HG02870 (cell line): ENCODE measurements around the gene TEX29.

ENCODE experiments used
- ATAC-seq: cut with Tn5 transposase; IDR thresholded peaks from one replicate; pipeline ENCODE4 v1.9.1; 2021; ENCODE audit warnings: mild to moderate bottlenecking, moderate library complexity; ENCODE audit not compliant: unreplicated experiment

Gene TEX29

GRCh38 chr13:111289251-111289650 lies 31.2 kb upstream of the TEX29 start:
- ATAC-seq, result no peak

DNA sequence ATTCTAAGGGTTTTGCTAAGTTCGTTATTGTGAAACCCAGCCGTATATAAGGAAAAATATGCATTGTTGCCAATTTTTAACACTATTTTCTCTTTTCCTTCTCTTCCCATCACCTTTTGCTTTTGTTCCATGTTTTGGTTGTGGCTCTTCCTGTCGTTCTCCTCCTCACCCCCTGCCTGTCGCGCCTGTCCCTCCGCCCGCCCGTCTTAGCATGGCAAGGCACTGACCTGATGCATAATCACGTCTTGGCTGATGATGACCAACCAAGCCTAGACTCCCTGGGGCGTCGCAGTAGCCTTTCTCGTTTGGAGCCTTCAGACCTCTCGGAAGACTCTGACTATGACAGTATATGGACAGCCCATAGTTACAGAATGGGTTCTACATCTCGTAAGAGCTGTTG lies 28.5 kb upstream of the TEX29 start:
- ATAC-seq, result no peak

- ATAC-seq, result no peak
These were observed 27.5 kb upstream of the TEX29 start for GRCh38 chr13:111292710-111293485.

GRCh38 chr13:111295886-111296285 lies 24.6 kb upstream of the TEX29 start:
- no peak for ATAC-seq

GRCh38 chr13:111296417-111296816 lies 24.0 kb upstream of the TEX29 start:
- ATAC-seq, result no peak

DNA sequence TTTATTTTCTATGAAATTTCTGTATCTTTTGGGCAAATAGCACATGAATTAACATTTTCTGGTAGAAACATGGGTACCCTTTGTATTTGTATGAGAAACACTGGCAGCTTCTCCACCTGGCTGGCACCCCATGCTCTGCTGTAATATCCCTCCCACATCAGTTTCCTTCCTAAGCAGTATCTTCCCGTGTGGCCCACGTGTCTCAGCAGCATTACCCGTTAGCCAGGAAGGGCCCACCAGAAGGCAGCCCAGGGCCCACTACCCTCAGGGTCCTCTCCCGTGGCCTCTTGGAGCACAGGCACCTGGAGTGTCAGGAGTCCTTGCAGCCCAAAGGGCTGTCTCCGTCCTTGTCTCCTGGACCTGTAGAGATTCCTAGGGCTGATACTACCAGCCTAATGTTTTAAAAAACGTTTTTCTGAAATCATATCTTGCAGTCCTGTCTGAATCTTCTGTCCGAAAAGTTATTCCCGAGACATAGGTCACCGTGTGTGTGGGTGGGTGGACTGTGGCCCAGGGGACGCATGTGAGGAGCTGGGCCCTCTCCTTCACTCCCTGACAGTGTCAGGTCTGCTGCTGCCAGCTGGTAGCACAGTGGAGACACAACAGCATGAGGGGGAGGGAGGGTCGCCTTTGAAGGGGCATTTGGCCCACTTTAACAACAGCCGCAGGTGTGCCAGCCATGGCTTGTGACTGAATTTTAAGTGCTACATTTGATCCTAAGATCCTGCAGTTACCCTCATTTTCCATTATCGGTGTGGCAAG lies 22.0 kb upstream of the TEX29 start:
- no peak for ATAC-seq

DNA sequence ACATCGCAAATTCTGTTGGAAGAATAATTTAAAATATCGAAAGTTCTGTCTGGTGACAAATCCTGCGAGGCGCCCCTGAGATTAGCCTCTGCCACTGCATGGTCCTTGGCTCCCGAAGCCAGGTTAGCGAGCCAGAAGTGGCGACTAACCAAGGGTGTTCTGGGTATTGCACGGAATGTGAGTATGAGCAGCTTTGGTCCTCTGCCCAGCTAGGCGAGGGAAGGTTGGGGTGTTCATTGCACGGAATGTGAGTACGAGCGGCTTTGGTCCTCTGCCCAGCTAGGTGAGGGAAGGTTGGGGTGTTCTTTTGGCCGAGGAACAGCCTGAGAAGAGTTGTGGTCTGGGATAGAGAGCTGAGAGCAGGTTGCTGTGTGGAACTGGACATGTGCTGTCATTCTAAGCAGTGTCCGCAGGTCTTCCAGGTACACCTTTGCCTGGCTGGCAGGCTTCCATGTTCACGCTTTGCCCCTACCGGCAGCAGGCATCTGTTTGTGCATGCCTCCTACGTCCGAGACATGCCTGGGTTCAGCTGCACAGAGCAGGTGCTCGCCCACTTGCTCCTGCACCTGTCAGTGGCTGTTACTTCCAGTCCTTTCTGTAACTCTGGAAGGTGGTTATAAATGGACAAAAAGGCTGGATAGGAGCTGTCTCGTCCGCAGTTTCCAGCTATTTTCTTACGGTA lies 18.3 kb upstream of the TEX29 start:
- ATAC-seq, result no peak

DNA sequence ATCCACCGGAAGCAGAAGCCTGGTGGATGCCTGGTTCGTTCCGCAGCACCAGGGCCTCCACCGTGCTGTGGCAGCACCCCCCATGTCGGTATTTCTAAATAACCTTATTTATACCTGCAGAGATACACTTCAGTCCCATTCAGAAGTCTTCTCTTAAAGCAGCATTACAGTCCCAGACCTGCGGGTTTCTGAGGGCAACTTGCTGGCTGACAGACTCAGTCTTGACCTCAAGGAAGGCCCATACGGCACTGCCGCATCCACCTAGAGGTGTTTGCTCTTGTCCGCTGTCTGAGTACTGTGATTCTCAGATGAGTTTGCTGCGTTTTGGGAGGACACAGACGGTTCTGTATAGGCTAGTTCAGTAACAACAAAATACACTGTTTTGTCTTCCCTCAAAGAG lies 16.9 kb upstream of the TEX29 start:
- no peak for ATAC-seq

GRCh38 chr13:111304041-111304544 lies 16.3 kb upstream of the TEX29 start:
- peak; percentile 83 for ATAC-seq

GRCh38 chr13:111304603-111305289 lies 15.7 kb upstream of the TEX29 start:
- ATAC-seq, result no peak

- ATAC-seq, result no peak
These were observed 7.4 kb upstream of the TEX29 start for GRCh38 chr13:111312944-111313590.

- ATAC-seq, result no peak
These were observed 6.5 kb upstream of the TEX29 start for GRCh38 chr13:111313911-111314425.

GRCh38 chr13:111314852-111315251 lies 5.6 kb upstream of the TEX29 start:
- ATAC-seq, result no peak

GRCh38 chr13:111315347-111315995 lies 5.0 kb upstream of the TEX29 start:
- ATAC-seq, result no peak

DNA sequence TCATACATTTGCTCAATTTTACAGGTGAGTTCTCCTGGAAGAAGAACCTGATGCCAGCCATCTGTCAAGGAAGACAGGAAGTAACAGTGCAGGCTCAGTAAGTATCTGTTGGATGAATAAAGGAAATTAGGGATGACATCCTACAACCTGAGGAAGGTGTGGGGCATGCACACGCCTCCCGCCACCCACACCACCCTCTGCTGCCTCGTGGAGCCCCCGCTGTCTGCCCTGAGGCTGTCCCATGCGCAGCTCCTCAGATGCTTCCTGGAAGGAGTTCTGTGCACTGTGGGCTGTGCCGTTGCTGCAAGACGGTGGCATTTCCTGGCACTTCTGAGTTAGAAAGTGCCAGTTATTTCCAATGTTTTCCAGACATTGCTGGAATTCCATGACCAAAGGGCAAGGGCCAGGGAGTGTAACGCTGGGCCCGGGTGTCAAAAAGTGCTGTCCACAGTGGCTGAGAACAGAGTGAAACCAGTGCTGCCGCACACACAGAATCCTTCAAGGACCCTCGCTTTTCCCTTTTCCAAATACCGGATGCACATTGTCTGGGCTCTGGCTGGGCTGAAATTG lies 4.2 kb upstream of the TEX29 start:
- no peak for ATAC-seq

DNA sequence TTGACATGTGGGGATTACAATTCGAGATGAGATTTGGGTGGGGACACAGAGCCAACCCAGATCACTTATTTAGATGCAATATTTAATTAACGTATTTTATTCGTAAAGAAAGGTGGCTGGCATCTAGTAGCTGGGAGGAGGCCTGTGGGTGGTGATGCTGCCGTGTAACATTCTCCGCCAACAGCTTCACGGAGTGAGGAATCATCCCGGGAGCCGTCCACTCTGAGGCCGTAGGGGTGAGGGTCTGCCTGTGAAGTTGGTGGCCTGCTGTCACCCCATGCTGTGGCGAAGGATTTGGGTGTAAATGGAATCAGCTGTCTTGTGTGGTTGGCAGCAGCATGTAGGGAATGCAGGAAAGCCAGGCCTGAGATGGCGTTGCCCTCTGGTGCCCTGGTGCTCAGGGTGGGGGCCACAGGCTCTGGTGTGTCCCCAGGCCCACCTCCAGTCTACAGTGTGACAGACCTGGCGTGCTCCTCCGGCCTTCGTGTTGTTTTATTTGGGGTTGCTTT lies 3.3 kb upstream of the TEX29 start:
- ATAC-seq, result no peak

- no peak for ATAC-seq
These were observed 2.7 kb upstream of the TEX29 start for GRCh38 chr13:111317571-111318345.

DNA sequence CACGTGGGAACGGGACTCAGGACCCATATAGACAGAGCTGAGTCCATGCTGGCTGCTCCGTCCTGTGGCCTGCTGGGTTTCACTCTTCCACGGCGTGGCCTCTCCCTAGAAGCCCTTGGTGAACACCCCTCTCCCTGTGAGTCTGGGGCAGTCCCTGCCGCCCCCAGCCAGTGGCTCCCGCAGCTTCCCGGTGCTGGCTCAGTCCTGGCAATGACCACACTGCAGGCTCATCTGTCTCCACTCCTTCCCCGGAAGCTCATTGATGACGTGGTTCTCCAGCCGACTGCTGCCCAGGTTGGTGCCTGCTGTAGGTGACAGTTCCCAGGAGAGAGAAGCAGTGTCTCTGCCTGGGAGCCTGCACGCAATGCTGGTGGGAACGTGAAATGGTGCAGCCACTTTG lies 2.1 kb upstream of the TEX29 start:
- ATAC-seq, result no peak
